ENCODE measurements around the gene TOPORS. TPM values are rescaled to one million over a fixed set of nuclear protein-coding genes. Genes with fewer than 3 reads are reported as not detected.
"Not testable (repeated sequence)": the region's sequence is repeated elsewhere in the genome, so short reads cannot be mapped to it uniquely, and the experiment has no call there.

TOPORS gene
- total and polyA plus RNA-seq, 2 donors from 2014 or later, result 8.1 to 15.6 TPM

DNA sequence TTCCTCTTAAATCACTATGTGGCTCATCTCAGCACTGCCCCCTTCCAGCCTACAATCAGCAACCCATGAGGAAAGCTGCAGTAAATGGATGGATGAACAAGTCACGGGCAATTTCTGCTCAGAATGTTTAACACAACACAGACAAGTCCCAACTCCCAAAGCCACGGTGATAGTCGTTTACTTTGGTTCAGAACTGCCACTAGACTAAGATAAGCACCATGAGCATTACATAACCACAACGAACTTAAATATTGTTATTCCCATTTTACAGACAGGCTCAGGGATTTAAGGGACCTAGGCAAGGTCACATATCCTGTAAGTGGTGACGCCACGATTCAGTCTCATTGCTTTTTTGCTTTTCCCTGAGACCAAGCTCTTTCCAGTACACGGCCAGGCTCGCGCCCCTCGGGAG is 2.2 kb downstream of the TOPORS start:
- no peak for FAIRE-seq

GRCh38 chr9:32548213-32548612 is 4.2 kb downstream of the TOPORS start:
- intact Hi-C loops (cut with DNase I); FAIRE-seq; H3K36me3 ChIP-seq (ENCODE audit: control insufficient read depth in 2 of 3, insufficient read depth in 3 of 3, low read length in 3 of 3); H3K4me3 ChIP-seq (ENCODE audit: low read length in 3 of 3); DNase-seq; H3K9me3 ChIP-seq (ENCODE audit: control insufficient read depth in 2 of 3, insufficient read depth in 1 of 3, low read length in 3 of 3); H3K27ac ChIP-seq (ENCODE audit: low read depth in 2 of 2, low read length in 2 of 2); H3K4me1 ChIP-seq (ENCODE audit: control insufficient read depth in 2 of 3, insufficient read depth in 2 of 3, low read depth in 1 of 3, low read length in 3 of 3); H3K9ac ChIP-seq (ENCODE audit: low read length in 3 of 3); H3K27me3 ChIP-seq (ENCODE audit: control insufficient read depth, insufficient read depth, low read length): not testable (repeated sequence)

More for the DNA sequence above, 2.2 kb downstream of the TOPORS start:
- TF ChIP-seq, protein P1, sequence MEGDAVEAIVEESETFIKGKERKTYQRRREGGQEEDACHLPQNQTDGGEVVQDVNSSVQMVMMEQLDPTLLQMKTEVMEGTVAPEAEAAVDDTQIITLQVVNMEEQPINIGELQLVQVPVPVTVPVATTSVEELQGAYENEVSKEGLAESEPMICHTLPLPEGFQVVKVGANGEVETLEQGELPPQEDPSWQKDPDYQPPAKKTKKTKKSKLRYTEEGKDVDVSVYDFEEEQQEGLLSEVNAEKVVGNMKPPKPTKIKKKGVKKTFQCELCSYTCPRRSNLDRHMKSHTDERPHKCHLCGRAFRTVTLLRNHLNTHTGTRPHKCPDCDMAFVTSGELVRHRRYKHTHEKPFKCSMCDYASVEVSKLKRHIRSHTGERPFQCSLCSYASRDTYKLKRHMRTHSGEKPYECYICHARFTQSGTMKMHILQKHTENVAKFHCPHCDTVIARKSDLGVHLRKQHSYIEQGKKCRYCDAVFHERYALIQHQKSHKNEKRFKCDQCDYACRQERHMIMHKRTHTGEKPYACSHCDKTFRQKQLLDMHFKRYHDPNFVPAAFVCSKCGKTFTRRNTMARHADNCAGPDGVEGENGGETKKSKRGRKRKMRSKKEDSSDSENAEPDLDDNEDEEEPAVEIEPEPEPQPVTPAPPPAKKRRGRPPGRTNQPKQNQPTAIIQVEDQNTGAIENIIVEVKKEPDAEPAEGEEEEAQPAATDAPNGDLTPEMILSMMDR (IDR thresholded peaks at IDR 0.05; ENCODE audit: borderline replicate concordance, extremely low read depth, insufficient read depth), result no peak
- no peaks in the 10 kb centered on the region for H3K36me3 ChIP-seq (ENCODE audit: control insufficient read depth in 2 of 3, insufficient read depth in 3 of 3, low read length in 3 of 3)
- peak overlapping the region; percentile 93 to 98 (median 97) for H3K4me3 ChIP-seq (ENCODE audit: low read length in 3 of 3)
- intact Hi-C loops (cut with DNase I), result no loop called here
- peak overlapping the region; percentile 78 to 99 for H3K27ac ChIP-seq (ENCODE audit: low read depth in 2 of 2, low read length in 2 of 2)
- DNase-seq, result peak in 3 of 5 donors; percentile 49 to 77 (median 71)
- no peaks in the 10 kb centered on the region for H3K9me3 ChIP-seq (ENCODE audit: control insufficient read depth in 2 of 3, insufficient read depth in 1 of 3, low read length in 3 of 3)
- peak overlapping the region; percentile 50 to 88 (median 61) for H3K9ac ChIP-seq (ENCODE audit: low read length in 3 of 3)
- H3K27me3 ChIP-seq (ENCODE audit: control insufficient read depth, insufficient read depth, low read length), result no peaks in the 10 kb centered on the region
- H3K4me1 ChIP-seq (ENCODE audit: control insufficient read depth in 2 of 3, insufficient read depth in 2 of 3, low read depth in 1 of 3, low read length in 3 of 3), result peaks cover 0 to 6% (median 4%) of the 10 kb centered on the region in 3 donors

DNA sequence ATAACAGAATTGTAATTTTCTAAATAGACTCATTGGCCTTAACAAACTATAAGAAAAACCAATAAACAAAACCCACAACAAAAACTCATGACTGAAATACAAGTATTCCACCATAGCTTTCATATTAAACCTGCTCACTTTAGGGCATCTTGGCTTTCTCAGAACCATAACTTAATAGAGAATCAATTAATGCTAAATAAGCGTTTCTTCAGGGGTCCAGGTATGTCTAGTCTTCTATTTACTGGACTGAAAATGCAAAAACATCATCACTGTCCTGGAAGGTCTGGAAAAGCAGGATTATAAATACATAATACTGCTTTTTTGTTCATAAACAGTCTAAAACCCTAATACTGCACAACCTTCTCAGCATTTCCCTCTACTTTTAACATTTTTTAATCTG is 6.5 kb downstream of the TOPORS start:
- Histone ChIP-seq H3K27me3 (ENCODE audit: control insufficient read depth, insufficient read depth, low read length) (no peaks in the 10 kb centered on the region), H3K4me3 (ENCODE audit: low read length in 3 of 3) (no peak overlapping the region), H3K4me1 (ENCODE audit: control insufficient read depth in 2 of 3, insufficient read depth in 2 of 3, low read depth in 1 of 3, low read length in 3 of 3) (peaks cover 0 to 4% (median 0%) of the 10 kb centered on the region in 3 donors), H3K27ac (ENCODE audit: low read depth in 2 of 2, low read length in 2 of 2) (no peak overlapping the region), H3K36me3 (ENCODE audit: control insufficient read depth in 2 of 3, insufficient read depth in 3 of 3, low read length in 3 of 3) (peaks cover 6 to 22% (median 17%) of the 10 kb centered on the region in 3 donors), H3K9me3 (ENCODE audit: control insufficient read depth in 2 of 3, insufficient read depth in 1 of 3, low read length in 3 of 3) (no peaks in the 10 kb centered on the region), H3K9ac (ENCODE audit: low read length in 3 of 3) (no peak overlapping the region)
- intact Hi-C loops (cut with DNase I), result no loop called here
- TF ChIP-seq, protein P1 (IDR thresholded peaks at IDR 0.05; ENCODE audit: borderline replicate concordance, extremely low read depth, insufficient read depth), result no peak
- FAIRE-seq (no peak), DNase-seq (no peak)

- Histone ChIP-seq H3K9ac (ENCODE audit: low read length in 3 of 3) (no peak overlapping the region), H3K4me1 (ENCODE audit: control insufficient read depth in 2 of 3, insufficient read depth in 2 of 3, low read depth in 1 of 3, low read length in 3 of 3) (no peaks in the 10 kb centered on the region), H3K4me3 (ENCODE audit: low read length in 3 of 3) (no peak overlapping the region), H3K27me3 (ENCODE audit: control insufficient read depth, insufficient read depth, low read length) (no peaks in the 10 kb centered on the region), H3K27ac (ENCODE audit: low read depth in 2 of 2, low read length in 2 of 2) (no peak overlapping the region), H3K36me3 (ENCODE audit: control insufficient read depth in 2 of 3, insufficient read depth in 3 of 3, low read length in 3 of 3) (peaks cover 6 to 24% (median 17%) of the 10 kb centered on the region in 3 donors), H3K9me3 (ENCODE audit: control insufficient read depth in 2 of 3, insufficient read depth in 1 of 3, low read length in 3 of 3) (no peaks in the 10 kb centered on the region)
- DNase-seq (no peak), FAIRE-seq (no peak)
- TF ChIP-seq, protein P1 (IDR thresholded peaks at IDR 0.05; ENCODE audit: borderline replicate concordance, extremely low read depth, insufficient read depth), result no peak
- intact Hi-C loops (cut with DNase I), result no loop called here
These were observed 9.3 kb downstream of the TOPORS start for GRCh38 chr9:32543047-32543446.

All from kidney (tissue), 14 donors.